Panc1 (cell line): ENCODE results near the gene TCF3.

ENCODE experiments used
- CTCF ChIP-seq: fragments of 450-650 bp; IDR thresholded peaks from 2 replicates; pipeline ENCODE4 v1.5.1; 2017; ENCODE audit warnings: mild to moderate bottlenecking
- POLR2AphosphoS5 ChIP-seq: IDR thresholded peaks from 2 replicates; pipeline ENCODE4 v1.6.1; 2012; ENCODE audit warnings: mild to moderate bottlenecking, low read depth, low read length, moderate library complexity
- TCF7L2 ChIP-seq: IDR thresholded peaks from 2 replicates; pipeline ENCODE4 v1.6.1; 2011; ENCODE audit warnings: mild to moderate bottlenecking, low read depth, low read length, inconsistent platforms

DNA sequence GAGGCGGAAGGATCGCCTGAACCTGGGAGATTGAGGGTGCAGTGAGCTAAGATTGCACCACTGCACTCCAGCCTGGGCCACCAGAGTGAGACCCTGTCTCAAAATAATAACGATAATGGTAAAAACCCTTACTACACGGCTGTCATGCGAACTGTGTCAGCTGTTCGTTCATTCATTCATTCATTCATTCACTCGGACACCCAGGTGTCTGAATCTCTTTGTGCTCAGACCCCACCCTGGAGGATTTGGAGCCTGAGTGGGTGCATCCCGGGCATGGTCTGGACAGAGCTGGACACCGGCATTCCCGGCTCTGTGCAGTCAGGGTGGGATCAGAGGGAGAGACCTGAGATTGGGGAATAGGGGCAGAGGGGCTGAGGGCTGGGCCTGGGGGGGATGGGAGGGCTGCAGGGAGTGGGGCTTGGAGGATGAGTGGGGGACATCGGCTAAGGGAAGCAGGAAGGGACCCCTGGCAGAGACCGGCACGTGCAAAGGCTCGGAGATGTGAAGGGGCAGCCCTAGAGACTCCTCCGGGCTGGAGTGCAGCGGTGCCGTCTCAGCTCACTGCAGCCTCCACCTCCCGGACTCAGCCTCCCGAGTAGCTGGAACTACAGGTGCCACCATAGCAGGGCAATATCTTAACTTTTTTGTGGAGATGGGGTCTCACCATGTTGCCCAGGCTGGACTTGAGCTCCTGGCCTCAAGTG is 31.6 kb upstream of the TCF3 start:
- no peak for TF ChIP-seq CTCF
- no peak for TF ChIP-seq TCF7L2
- TF ChIP-seq POLR2AphosphoS5 = no peak
